H9 (cell line): ENCODE measurements around the gene ADH7. TPM values are rescaled to one million over a fixed set of nuclear protein-coding genes. Genes with fewer than 3 reads are reported as not detected.

Experiments used
- DNase-seq: peaks from one replicate; pipeline ENCODE4 v3.0.0-alpha.2; 2017
- H2AFZ ChIP-seq: one replicate; pipeline ENCODE4 v1.6.1; 2013; ENCODE audit warnings: mild to moderate bottlenecking, low read length, control low read depth, moderate library complexity
- H2AK5ac ChIP-seq: 2 replicates; pipeline ENCODE4 v1.6.1; 2013; ENCODE audit warnings: low read length, control low read depth, mixed read lengths; ENCODE audit not compliant: insufficient read length
- H2BK120ac ChIP-seq: one replicate; pipeline ENCODE4 v1.6.1; 2013; ENCODE audit warnings: low read depth, mild to moderate bottlenecking, low read length, control low read depth, inconsistent platforms; ENCODE audit not compliant: poor library complexity, severe bottlenecking
- H2BK12ac ChIP-seq: 2 replicates; pipeline ENCODE4 v1.6.1; 2013; ENCODE audit warnings: low read length, control low read depth, mixed read lengths, low read depth; ENCODE audit not compliant: insufficient read length
- H2BK15ac ChIP-seq: 2 replicates; pipeline ENCODE4 v1.6.1; 2013; ENCODE audit warnings: low read depth, low read length, control low read depth
- H2BK20ac ChIP-seq: one replicate; pipeline ENCODE4 v1.6.1; 2013; ENCODE audit warnings: low read depth, mild to moderate bottlenecking, low read length, control low read depth, inconsistent platforms; ENCODE audit not compliant: poor library complexity, severe bottlenecking
- H2BK5ac ChIP-seq: 2 replicates; pipeline ENCODE4 v1.6.1; 2013; ENCODE audit warnings: low read length, control low read depth, mixed read lengths; ENCODE audit not compliant: insufficient read length
- H3K14ac ChIP-seq: 2 replicates; pipeline ENCODE4 v1.6.1; 2013; ENCODE audit warnings: low read length, control low read depth; ENCODE audit not compliant: insufficient read depth
- H3K18ac ChIP-seq: 2 replicates; pipeline ENCODE4 v1.6.1; 2013; ENCODE audit warnings: low read depth, mild to moderate bottlenecking, mixed read lengths, low read length, control low read depth; ENCODE audit not compliant: insufficient read length
- H3K23ac ChIP-seq: 2 replicates; pipeline ENCODE4 v1.6.1; 2013; ENCODE audit warnings: low read length, control low read depth, mixed read lengths, low read depth; ENCODE audit not compliant: insufficient read length
- H3K23me2 ChIP-seq: 2 replicates; pipeline ENCODE4 v1.6.1; 2013; ENCODE audit warnings: low read depth, mild to moderate bottlenecking, mixed read lengths, low read length, control low read depth; ENCODE audit not compliant: insufficient read length, poor library complexity, severe bottlenecking
- H3K27ac ChIP-seq: 2 replicates; pipeline ENCODE4 v1.5.1; 2013; ENCODE audit warnings: low read length, control low read depth, mixed read lengths, low read depth; ENCODE audit not compliant: insufficient read length
- H3K27me3 ChIP-seq: 2 replicates; pipeline ENCODE4 v1.6.1; 2013; ENCODE audit warnings: low read length, control low read depth, inconsistent platforms; ENCODE audit not compliant: insufficient read depth
- H3K4ac ChIP-seq: 2 replicates; pipeline ENCODE4 v1.6.1; 2013; ENCODE audit warnings: low read depth, mild to moderate bottlenecking, control low read depth, inconsistent platforms, low read length, moderate library complexity
- H3K4me1 ChIP-seq: 2 replicates; pipeline ENCODE4 v1.6.1; 2013; ENCODE audit warnings: low read length, control low read depth, inconsistent platforms; ENCODE audit not compliant: insufficient read depth
- H3K4me2 ChIP-seq: 2 replicates; pipeline ENCODE4 v1.6.1; 2013; ENCODE audit warnings: low read length, control low read depth, mixed read lengths; ENCODE audit not compliant: insufficient read length, insufficient read depth
- H3K56ac ChIP-seq: 2 replicates; pipeline ENCODE4 v1.6.1; 2013; ENCODE audit warnings: low read depth, mild to moderate bottlenecking, mixed read lengths, low read length, control low read depth; ENCODE audit not compliant: insufficient read length
- H3K79me1 ChIP-seq: 2 replicates; pipeline ENCODE4 v1.6.1; 2013; ENCODE audit warnings: low read depth, mild to moderate bottlenecking, moderate library complexity, low read length, control low read depth, inconsistent platforms; ENCODE audit not compliant: insufficient read depth, poor library complexity, severe bottlenecking
- H3K79me2 ChIP-seq: 2 replicates; pipeline ENCODE4 v1.6.1; 2013; ENCODE audit warnings: low read length, control low read depth, inconsistent platforms; ENCODE audit not compliant: insufficient read depth
- H3K9ac ChIP-seq: 2 replicates; pipeline ENCODE4 v1.6.1; 2013; ENCODE audit warnings: low read length, control low read depth, mixed read lengths; ENCODE audit not compliant: insufficient read length; ENCODE audit errors: extremely low read depth
- H3K9me3 ChIP-seq: one replicate; pipeline ENCODE4 v1.6.1; 2013; ENCODE audit warnings: low read depth, low read length, inconsistent platforms; ENCODE audit not compliant: control insufficient read depth
- H3T11ph ChIP-seq: one replicate; pipeline ENCODE4 v1.6.1; 2013; ENCODE audit warnings: mild to moderate bottlenecking, low read length, control low read depth, inconsistent platforms
- H4K20me1 ChIP-seq: one replicate; pipeline ENCODE4 v1.6.1; 2013; ENCODE audit not compliant: control insufficient read depth, insufficient read length, insufficient read depth
- H4K5ac ChIP-seq: 2 replicates; pipeline ENCODE4 v1.6.1; 2013; ENCODE audit warnings: low read depth, mild to moderate bottlenecking, mixed read lengths, low read length, control low read depth; ENCODE audit not compliant: insufficient read length
- H4K8ac ChIP-seq: replicated peaks from 2 replicates; pipeline ENCODE4 v1.6.1; 2013; ENCODE audit warnings: low read length, control low read depth, mixed read lengths, low read depth; ENCODE audit not compliant: insufficient read length
- H4K91ac ChIP-seq: 2 replicates; pipeline ENCODE4 v1.6.1; 2013; ENCODE audit warnings: low read depth, mild to moderate bottlenecking, moderate library complexity, mixed read lengths, low read length, control low read depth; ENCODE audit not compliant: insufficient read length
- H3K27ac Mint-ChIP-seq, 3 experiments: 2 replicates in 2 of 3; 3 replicates in 1 of 3; pipeline ENCODE4 v1.8.0; 2020 to 2021; ENCODE audit warnings: mixed read lengths in 3 of 3, mild to moderate bottlenecking in 1 of 3, moderate library complexity in 1 of 3
- H3K27me3 Mint-ChIP-seq: 2 replicates; pipeline ENCODE4 v1.8.0; 2021; ENCODE audit warnings: low read depth, mild to moderate bottlenecking, moderate library complexity, mixed read lengths
- H3K36me3 Mint-ChIP-seq, 3 experiments: 2 replicates in 2 of 3; 3 replicates in 1 of 3; pipeline ENCODE4 v1.8.0; 2020 to 2021; ENCODE audit warnings: low read depth in 3 of 3, mixed read lengths in 3 of 3; ENCODE audit not compliant: insufficient read depth in 1 of 3
- H3K4me1 Mint-ChIP-seq, 2 experiments: 2 replicates each; pipeline ENCODE4 v1.8.0; 2020; ENCODE audit warnings: mixed read lengths in 2 of 2
- H3K4me3 Mint-ChIP-seq, 2 experiments: 2 replicates in 1 of 2; 3 replicates in 1 of 2; pipeline ENCODE4 v1.8.0; 2020 to 2021; ENCODE audit warnings: mild to moderate bottlenecking in 2 of 2, mixed read lengths in 2 of 2, moderate library complexity in 1 of 2
- H3K9me3 Mint-ChIP-seq, 2 experiments: 2 replicates in 1 of 2; 3 replicates in 1 of 2; pipeline ENCODE4 v1.8.0; 2020; ENCODE audit warnings: mild to moderate bottlenecking in 2 of 2, mixed read lengths in 2 of 2, moderate library complexity in 1 of 2
- WGBS: extraction: QIAGEN DNeasy Blood & Tissue Kit; methylation state at CpG from one replicate; pipeline ENCODE4 v1.1.7; 2013; ENCODE audit warnings: missing lambda C conversion rate, low lambda C conversion rate, mixed read lengths; ENCODE audit not compliant: insufficient read length; ENCODE audit errors: extremely low coverage; 5-methylcytosine and 5-hydroxymethylcytosine counted together
- total RNA-seq: library from RNA; stranded (reverse); gene quantifications from 2 replicates; pipeline ENCODE4 v1.2.1, GENCODE V29; 2021
- TF ChIP-seq, protein P1 (sequence below): fragments of 200-600 bp; sonication (generic); conservative IDR thresholded peaks from 3 replicates; pipeline ENCODE4 v1.8.0; 2021; ENCODE audit warnings: antibody characterized with exemption, mild to moderate bottlenecking

ADH7 gene
- total RNA-seq, 1 experiment from 2014 or later, result not detected

DNA sequence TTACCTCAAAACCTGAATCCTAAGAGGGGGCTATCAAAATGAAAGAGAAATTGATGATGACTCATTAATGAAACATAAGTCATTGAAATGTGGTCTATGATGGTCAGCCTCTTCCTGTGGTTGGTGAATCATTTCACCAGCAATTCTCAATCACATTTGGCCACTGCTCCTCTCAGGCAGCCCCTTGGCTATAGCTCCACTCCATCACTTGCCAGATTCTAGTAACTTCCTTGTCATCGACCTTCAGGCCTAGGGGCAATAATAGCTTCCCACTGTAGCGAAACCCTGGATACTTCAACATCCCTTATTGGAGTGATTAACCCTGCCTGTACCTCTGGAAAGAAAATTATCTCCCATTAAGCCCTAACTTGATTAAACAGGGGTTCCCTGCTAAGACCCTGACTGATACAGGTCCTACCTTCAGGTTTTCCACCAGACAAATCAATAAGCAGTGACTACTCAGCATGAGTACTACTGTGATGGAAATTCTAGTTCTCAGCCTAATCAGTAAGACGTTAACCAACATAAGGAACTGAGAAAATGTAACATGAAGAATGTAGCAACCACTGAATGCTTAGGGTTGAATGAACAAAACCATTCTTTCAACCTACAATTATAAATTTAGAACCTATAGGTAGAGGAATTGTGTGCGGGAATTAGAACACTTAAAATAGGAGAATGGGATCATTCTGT lies 30.4 kb downstream of the ADH7 start:
- no peak overlapping the region for H4K91ac ChIP-seq
- H2AFZ ChIP-seq, result no peak overlapping the region
- DNase-seq, result no peak
- no peaks in the 10 kb centered on the region for H3K23me2 ChIP-seq
- H3K18ac ChIP-seq, result no peak overlapping the region
- H3K23ac ChIP-seq, result no peak overlapping the region
- H3K27me3 ChIP-seq, result no peaks in the 10 kb centered on the region
- 0 out of 7 replicates have a peak overlapping the region, but pooled peaks of 1 of the 3 experiments have one; percentile 28 for H3K27ac Mint-ChIP-seq
- no peaks in the 10 kb centered on the region; the same call in 1 of the 2 replicates for H3K4me1 ChIP-seq
- H3K36me3 Mint-ChIP-seq, result 0 out of 7 replicates have a peak, but pooled peaks cover 0 to under 1% (median 0%) of the 10 kb centered on the region in 3 experiments
- no peak overlapping the region for H2BK12ac ChIP-seq
- H3K56ac ChIP-seq, result no peak overlapping the region
- H3K4me2 ChIP-seq, result no peak overlapping the region
- no peak overlapping the region for H3K27ac ChIP-seq
- WGBS, result no CpG with 5 or more reads among the region's 4 CpGs
- no peak overlapping the region for H2BK20ac ChIP-seq
- no peak overlapping the region for H4K8ac ChIP-seq
- no peaks in the 10 kb centered on the region for H4K20me1 ChIP-seq
- H3K9me3 Mint-ChIP-seq, result no peaks in the 10 kb centered on the region
- H3K9me3 ChIP-seq, result no peaks in the 10 kb centered on the region
- no peak overlapping the region for H3K4me3 Mint-ChIP-seq
- no peaks in the 10 kb centered on the region for H3K79me2 ChIP-seq
- no peak overlapping the region for H3K14ac ChIP-seq
- no peak overlapping the region for H4K5ac ChIP-seq
- peaks cover 17 to 18% of the 10 kb centered on the region in 2 experiments for H3K4me1 Mint-ChIP-seq
- no peaks in the 10 kb centered on the region for H3K79me1 ChIP-seq
- H3T11ph ChIP-seq, result no peak overlapping the region
- H2BK15ac ChIP-seq, result no peak overlapping the region
- no peak overlapping the region for H2BK5ac ChIP-seq
- H3K9ac ChIP-seq, result no peak overlapping the region
- H2BK120ac ChIP-seq, result no peak overlapping the region
- no peak overlapping the region for H2AK5ac ChIP-seq
- H3K4ac ChIP-seq, result no peak overlapping the region
- TF ChIP-seq, protein P1, sequence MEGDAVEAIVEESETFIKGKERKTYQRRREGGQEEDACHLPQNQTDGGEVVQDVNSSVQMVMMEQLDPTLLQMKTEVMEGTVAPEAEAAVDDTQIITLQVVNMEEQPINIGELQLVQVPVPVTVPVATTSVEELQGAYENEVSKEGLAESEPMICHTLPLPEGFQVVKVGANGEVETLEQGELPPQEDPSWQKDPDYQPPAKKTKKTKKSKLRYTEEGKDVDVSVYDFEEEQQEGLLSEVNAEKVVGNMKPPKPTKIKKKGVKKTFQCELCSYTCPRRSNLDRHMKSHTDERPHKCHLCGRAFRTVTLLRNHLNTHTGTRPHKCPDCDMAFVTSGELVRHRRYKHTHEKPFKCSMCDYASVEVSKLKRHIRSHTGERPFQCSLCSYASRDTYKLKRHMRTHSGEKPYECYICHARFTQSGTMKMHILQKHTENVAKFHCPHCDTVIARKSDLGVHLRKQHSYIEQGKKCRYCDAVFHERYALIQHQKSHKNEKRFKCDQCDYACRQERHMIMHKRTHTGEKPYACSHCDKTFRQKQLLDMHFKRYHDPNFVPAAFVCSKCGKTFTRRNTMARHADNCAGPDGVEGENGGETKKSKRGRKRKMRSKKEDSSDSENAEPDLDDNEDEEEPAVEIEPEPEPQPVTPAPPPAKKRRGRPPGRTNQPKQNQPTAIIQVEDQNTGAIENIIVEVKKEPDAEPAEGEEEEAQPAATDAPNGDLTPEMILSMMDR, result no peak
- no peaks in the 10 kb centered on the region for H3K27me3 Mint-ChIP-seq
